Brain microvascular endothelial cell (primary cell): ENCODE measurements around the gene HERC3.

Source experiments
- DNase-seq: peaks from one replicate; pipeline ENCODE4 v3.0.0-alpha.2; 2020
- H3K27ac ChIP-seq: fragments of 250-450 bp; sonication (Bioruptor Pico); 2 replicates; pipeline ENCODE4 v1.5.1; 2020; ENCODE audit warnings: mild to moderate bottlenecking, moderate library complexity
- H3K27me3 ChIP-seq: fragments of 250-450 bp; sonication (Bioruptor Pico); replicated peaks from 2 replicates; pipeline ENCODE4 v1.5.1; 2020; ENCODE audit warnings: mild to moderate bottlenecking
- H3K36me3 ChIP-seq: fragments of 250-450 bp; sonication (Bioruptor Pico); replicated peaks from 2 replicates; pipeline ENCODE4 v1.5.1; 2020; ENCODE audit warnings: mild to moderate bottlenecking
- H3K4me3 ChIP-seq: 2 replicates; pipeline ENCODE4 v1.5.1; 2011; ENCODE audit warnings: low read depth, mild to moderate bottlenecking, control low read depth, low read length, moderate library complexity
- CTCF ChIP-seq: IDR thresholded peaks from 2 replicates; pipeline ENCODE4 v1.5.1; 2011; ENCODE audit warnings: low read depth, mild to moderate bottlenecking, moderate library complexity, low read length, control low read depth, inconsistent platforms; ENCODE audit errors: missing control alignments
- in situ Hi-C: cut with HindIII; loops from 2 replicates; pipeline ENCODE4 v1.10.0; 2017; ENCODE audit warnings: low sequenced_read_pairs, low pct_ligation_motif_present

Gene HERC3

DNA sequence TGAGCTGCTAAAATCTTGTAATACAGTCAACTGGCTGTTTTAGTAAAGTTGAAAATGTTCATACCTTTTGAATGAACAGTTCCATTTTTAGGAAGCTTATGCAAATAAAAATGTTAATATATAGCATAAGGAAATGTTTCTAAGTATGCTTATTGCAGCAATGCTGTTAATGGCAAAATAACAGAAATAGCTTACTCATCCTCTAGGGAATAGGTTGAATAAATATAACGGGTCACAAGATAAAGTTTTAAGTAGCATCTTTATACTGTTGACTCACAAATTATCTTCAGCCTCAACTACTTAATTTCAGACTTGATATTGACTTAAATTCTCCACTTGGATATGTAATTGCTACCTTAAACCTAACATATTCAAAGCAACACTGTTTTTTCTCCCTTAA is 27.7 kb downstream of the HERC3 start:
- in situ Hi-C loops: no loop called here
- H3K27ac ChIP-seq: no peak overlapping the region
- TF ChIP-seq CTCF: no peak
- DNase-seq: no peak
- no peak overlapping the region for H3K4me3 ChIP-seq
- H3K27me3 ChIP-seq: no peaks in the 10 kb centered on the region
- no peaks in the 10 kb centered on the region for H3K36me3 ChIP-seq

DNA sequence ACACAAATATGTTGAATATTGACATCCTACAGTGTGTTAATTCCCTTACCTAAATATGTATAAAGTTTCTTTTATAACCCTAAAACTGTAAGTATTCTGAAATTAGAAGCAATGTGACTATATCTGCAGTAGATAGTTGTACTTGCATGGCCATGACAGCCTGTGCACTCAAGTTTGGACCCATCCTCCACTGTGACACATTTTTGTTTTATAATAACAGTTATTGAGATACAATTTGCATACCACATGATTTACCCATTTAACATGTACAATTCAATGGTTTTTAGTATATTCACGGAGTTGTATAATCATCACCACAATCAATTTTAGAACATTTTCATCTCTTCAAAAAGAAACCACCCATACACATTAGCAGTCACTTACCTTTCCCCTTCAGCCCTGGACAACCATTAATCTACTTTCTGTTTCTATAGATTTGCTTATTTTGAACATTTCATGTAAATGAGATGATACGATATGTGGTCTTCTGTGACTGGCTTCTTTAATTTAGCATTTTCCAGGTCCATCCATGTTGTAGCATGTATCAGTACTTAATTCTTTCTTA is 29.6 kb downstream of the HERC3 start:
- Histone ChIP-seq H3K36me3 (no peaks in the 10 kb centered on the region), H3K27me3 (no peaks in the 10 kb centered on the region), H3K27ac (no peak overlapping the region), H3K4me3 (no peak overlapping the region)
- no peak for TF ChIP-seq CTCF
- DNase-seq: no peak
- in situ Hi-C loops: no loop called here

GRCh38 chr4:88623097-88623496 is 30.8 kb downstream of the HERC3 start:
- H3K4me3 ChIP-seq: no peak overlapping the region

DNA sequence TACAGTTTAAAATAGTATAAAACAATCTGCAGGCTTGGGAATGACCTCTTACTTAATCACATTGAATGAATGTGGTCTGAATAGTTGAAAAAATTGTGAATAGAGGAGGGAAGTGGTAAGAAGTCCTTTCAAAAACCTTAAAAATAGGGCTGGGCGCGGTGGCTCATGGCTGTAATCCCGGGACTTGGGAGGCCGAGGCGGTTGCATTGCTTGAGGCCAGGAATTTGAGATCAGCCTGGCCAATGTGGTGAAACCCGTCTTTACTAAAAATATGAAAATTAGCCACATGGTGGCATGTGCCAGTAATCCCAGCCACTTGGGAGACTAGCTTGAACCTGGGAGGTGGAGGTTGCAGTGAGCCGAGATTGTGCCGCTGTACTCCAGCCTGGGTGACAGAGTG is 36.5 kb downstream of the HERC3 start:
- in situ Hi-C loops: no loop called here
- Histone ChIP-seq H3K4me3 (no peak overlapping the region), H3K27me3 (no peaks in the 10 kb centered on the region), H3K27ac (no peak overlapping the region), H3K36me3 (no peaks in the 10 kb centered on the region)
- no peak for DNase-seq
- TF ChIP-seq CTCF: no peak

More at GRCh38 chr4:88623097-88623496, 30.8 kb downstream of the HERC3 start:
- peak; percentile 75 for DNase-seq
- Histone ChIP-seq H3K27ac (no peak overlapping the region), H3K36me3 (no peaks in the 10 kb centered on the region), H3K27me3 (no peaks in the 10 kb centered on the region)
- TF ChIP-seq CTCF: no peak
- in situ Hi-C loops: no loop called here

DNA sequence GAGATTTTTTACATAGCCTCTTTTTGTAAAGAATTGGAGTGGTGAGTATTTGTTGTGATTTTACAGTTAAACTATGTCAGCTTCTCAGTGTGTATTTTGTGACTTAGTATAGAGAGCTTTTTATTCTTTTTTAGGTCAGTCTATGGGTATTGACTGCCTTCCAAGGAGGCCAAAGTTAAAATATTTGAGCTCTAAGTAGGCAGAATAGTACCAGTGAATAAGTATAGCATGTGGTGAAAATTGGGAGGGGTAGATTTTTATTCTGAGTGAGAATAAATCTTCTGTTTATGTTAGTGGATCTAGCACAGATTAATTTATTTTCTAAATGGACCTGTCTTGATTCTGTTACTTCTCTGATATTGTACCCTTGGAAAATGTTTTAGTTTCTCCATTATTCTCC is 37.5 kb downstream of the HERC3 start:
- DNase-seq: no peak
- Histone ChIP-seq H3K27me3 (no peaks in the 10 kb centered on the region), H3K36me3 (no peaks in the 10 kb centered on the region), H3K4me3 (no peak overlapping the region), H3K27ac (peak overlapping the region; percentile 58)
- no peak for TF ChIP-seq CTCF
- in situ Hi-C loops: no loop called here

DNA sequence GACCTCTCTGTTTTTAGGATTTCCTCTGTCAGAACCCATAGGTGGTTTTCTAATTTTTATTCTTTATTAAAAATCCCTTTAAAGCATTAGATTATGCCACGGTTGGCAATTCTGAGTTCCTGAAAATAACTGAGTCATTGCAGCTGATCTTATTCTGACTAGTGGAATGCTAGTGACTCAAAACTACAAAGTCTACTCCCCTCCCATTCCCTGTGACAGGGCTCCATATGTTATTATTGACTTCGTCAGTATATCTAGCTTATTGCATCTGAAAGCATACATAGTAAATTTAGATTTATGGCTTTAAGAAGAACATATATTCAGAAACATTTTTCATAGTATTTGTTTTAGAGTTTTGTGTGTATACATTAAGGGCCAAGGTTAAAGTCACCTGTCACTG is 38.5 kb downstream of the HERC3 start:
- TF ChIP-seq CTCF: no peak
- Histone ChIP-seq H3K36me3 (no peaks in the 10 kb centered on the region), H3K4me3 (no peak overlapping the region), H3K27ac (peak overlapping the region; percentile 58), H3K27me3 (no peaks in the 10 kb centered on the region)
- in situ Hi-C loops: no loop called here
- DNase-seq: peak; percentile 63
